ENCODE measurements around the gene SEC61G. TPM values are rescaled to one million over a fixed set of nuclear protein-coding genes. Genes with fewer than 3 reads are reported as not detected.

SEC61G gene
- total and polyA plus RNA-seq, 10 of the 15 experiments (the other 5 are each of a cell fraction or from before 2014, with no cell fraction given), result 163 to 809 (median 346) TPM

GRCh38 chr7:54802841-54803240 is 43.8 kb upstream of the SEC61G start:
- H3K9ac ChIP-seq (ENCODE audit: control insufficient read depth, insufficient read depth, low read length), result no peak overlapping the region
- no peak for TF ChIP-seq EGR1 (IDR thresholded peaks at IDR 0.05; ENCODE audit: borderline replicate concordance in 1 of 2, low read depth in 2 of 2, low read length in 2 of 2)
- peak in 1 of 2 experiments; percentile 53; a peak in 1 of 4 replicates for TF ChIP-seq ETV6 (conservative IDR thresholded peaks at IDR 0.05 in 1 of 2, IDR thresholded peaks at IDR 0.05 in 1 of 2; ENCODE audit: borderline replicate concordance in 1 of 2, low read depth in 1 of 2)
- TF ChIP-seq, protein P1, sequence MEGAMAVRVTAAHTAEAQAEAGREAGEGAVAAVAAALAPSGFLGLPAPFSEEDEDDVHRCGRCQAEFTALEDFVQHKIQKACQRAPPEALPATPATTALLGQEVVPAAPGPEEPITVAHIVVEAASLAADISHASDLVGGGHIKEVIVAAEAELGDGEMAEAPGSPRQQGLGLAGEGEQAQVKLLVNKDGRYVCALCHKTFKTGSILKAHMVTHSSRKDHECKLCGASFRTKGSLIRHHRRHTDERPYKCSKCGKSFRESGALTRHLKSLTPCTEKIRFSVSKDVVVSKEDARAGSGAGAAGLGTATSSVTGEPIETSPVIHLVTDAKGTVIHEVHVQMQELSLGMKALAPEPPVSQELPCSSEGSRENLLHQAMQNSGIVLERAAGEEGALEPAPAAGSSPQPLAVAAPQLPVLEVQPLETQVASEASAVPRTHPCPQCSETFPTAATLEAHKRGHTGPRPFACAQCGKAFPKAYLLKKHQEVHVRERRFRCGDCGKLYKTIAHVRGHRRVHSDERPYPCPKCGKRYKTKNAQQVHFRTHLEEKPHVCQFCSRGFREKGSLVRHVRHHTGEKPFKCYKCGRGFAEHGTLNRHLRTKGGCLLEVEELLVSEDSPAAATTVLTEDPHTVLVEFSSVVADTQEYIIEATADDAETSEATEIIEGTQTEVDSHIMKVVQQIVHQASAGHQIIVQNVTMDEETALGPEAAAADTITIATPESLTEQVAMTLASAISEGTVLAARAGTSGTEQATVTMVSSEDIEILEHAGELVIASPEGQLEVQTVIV (IDR thresholded peaks at IDR 0.05; ENCODE audit: borderline replicate concordance, partially characterized antibody), result no peak
- TF ChIP-seq TCF7 (IDR thresholded peaks at IDR 0.05; ENCODE audit: borderline replicate concordance), result peak; percentile 25; the same call in 1 of the 2 replicates
- no peak for TF ChIP-seq ZNF274 (IDR thresholded peaks at IDR 0.05; ENCODE audit: insufficient read depth, insufficient read length)
- TF ChIP-seq JUNB (IDR thresholded peaks at IDR 0.05), result peak; percentile 69
- no peak for TF ChIP-seq CREB1 (IDR thresholded peaks at IDR 0.05; ENCODE audit: low read depth)
- TF ChIP-seq, protein P2, sequence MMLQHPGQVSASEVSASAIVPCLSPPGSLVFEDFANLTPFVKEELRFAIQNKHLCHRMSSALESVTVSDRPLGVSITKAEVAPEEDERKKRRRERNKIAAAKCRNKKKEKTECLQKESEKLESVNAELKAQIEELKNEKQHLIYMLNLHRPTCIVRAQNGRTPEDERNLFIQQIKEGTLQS (IDR thresholded peaks at IDR 0.05; ENCODE audit: borderline replicate concordance, extremely low read depth, low read depth, low read length), result no peak
- TF ChIP-seq SUZ12 (IDR thresholded peaks at IDR 0.05; ENCODE audit: unreplicated experiment), result no peak
- no peak for TF ChIP-seq PAX8 (IDR thresholded peaks at IDR 0.05)
- TF ChIP-seq, protein P3, sequence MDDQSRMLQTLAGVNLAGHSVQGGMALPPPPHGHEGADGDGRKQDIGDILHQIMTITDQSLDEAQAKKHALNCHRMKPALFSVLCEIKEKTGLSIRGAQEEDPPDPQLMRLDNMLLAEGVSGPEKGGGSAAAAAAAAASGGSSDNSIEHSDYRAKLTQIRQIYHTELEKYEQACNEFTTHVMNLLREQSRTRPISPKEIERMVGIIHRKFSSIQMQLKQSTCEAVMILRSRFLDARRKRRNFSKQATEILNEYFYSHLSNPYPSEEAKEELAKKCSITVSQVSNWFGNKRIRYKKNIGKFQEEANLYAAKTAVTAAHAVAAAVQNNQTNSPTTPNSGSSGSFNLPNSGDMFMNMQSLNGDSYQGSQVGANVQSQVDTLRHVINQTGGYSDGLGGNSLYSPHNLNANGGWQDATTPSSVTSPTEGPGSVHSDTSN (IDR thresholded peaks at IDR 0.05; ENCODE audit: insufficient replicate concordance, low read depth, low read length), result no peak
- TF ChIP-seq, protein P4, sequence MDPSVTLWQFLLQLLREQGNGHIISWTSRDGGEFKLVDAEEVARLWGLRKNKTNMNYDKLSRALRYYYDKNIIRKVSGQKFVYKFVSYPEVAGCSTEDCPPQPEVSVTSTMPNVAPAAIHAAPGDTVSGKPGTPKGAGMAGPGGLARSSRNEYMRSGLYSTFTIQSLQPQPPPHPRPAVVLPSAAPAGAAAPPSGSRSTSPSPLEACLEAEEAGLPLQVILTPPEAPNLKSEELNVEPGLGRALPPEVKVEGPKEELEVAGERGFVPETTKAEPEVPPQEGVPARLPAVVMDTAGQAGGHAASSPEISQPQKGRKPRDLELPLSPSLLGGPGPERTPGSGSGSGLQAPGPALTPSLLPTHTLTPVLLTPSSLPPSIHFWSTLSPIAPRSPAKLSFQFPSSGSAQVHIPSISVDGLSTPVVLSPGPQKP (IDR thresholded peaks at IDR 0.05; ENCODE audit: low read depth, low read length), result no peak
- no peak for TF ChIP-seq HSF1 (IDR thresholded peaks at IDR 0.05; ENCODE audit: low read depth, low read length)
- TF ChIP-seq TCF12 (IDR thresholded peaks at IDR 0.05; ENCODE audit: low read depth, low read length), result no peak
- 0 out of 2 replicates have a peak, but pooled peaks have one; percentile 22 for TF ChIP-seq EED (IDR thresholded peaks at IDR 0.05; ENCODE audit: low read depth)
- no peak for TF ChIP-seq MEF2A (IDR thresholded peaks at IDR 0.05; ENCODE audit: insufficient read depth, low read depth, low read length)
- TF ChIP-seq RUNX3 (IDR thresholded peaks at IDR 0.05; ENCODE audit: low read length), result peak; percentile 30; the same call in 1 of the 2 replicates

More at GRCh38 chr7:54802841-54803240, 43.8 kb upstream of the SEC61G start:
- H3K36me3 ChIP-seq (ENCODE audit: control insufficient read depth in 2 of 2, insufficient read depth in 2 of 2, low read length in 1 of 2), result no peaks in the 10 kb centered on the region
- no TSS peak for BruUV-seq (replicated peaks)
- no peak overlapping the region for H3K4me3 ChIP-seq
- DNase-seq (ENCODE audit: low read depth, low spot score) (no peak), ATAC-seq (peak; percentile 78), FAIRE-seq (no peak)
- H3K4me2 ChIP-seq (ENCODE audit: control insufficient read depth, insufficient read depth), result no peak overlapping the region
- CTCF ChIA-PET, result interaction anchor here (2.2 kb wide), 1 partner anchor 452 kb away, joined by 7 read pairs; no protein-coding TSS in a partner anchor
- H3K27ac ChIP-seq (ENCODE audit: control insufficient read depth, insufficient read depth), result no peak overlapping the region
- no peaks in the 10 kb centered on the region for H3K9me3 ChIP-seq (replicated peaks; ENCODE audit: control insufficient read depth, insufficient read depth, low read length)
- H3K27me3 ChIP-seq (replicated peaks in 1 of 2; ENCODE audit: control insufficient read depth in 2 of 2, insufficient read depth in 2 of 2, low read length in 1 of 2), result no peaks in the 10 kb centered on the region; a peak in 3 of 4 replicates
- H4K20me1 ChIP-seq (ENCODE audit: control insufficient read depth, insufficient read depth), result no peaks in the 10 kb centered on the region; the same call in 1 of the 2 replicates
- POLR2A ChIA-PET, result no interaction called here
- H3K4me1 ChIP-seq (ENCODE audit: control insufficient read depth, insufficient read depth, low read length), result no peaks in the 10 kb centered on the region
- RAD21 ChIA-PET (ENCODE audit: unreplicated experiment), result interaction anchor here (1.1 kb wide), 1 partner anchor 14 kb away, joined by 4 read pairs; no protein-coding TSS in a partner anchor
- WGBS (ENCODE audit: insufficient coverage, insufficient replicate concordance, low lambda C conversion rate, missing lambda C conversion rate), result 0% methylated on average over 4 of the region's 4 CpGs
- intact Hi-C loops (cut with micrococcal nuclease; ENCODE audit: unreplicated experiment) (no loop called here), in situ Hi-C loops (cut with MboI) (no loop called here)
- no peak overlapping the region for H2AFZ ChIP-seq (ENCODE audit: control insufficient read depth, low read depth, low read length)
- SMC1A ChIA-PET (ENCODE audit: uncharacterized antibody, unreplicated experiment), result interaction anchor here (0.6 kb wide), 1 partner anchor 9 kb away, joined by 3 read pairs; no protein-coding TSS in a partner anchor
- no peaks in the 10 kb centered on the region for H3K79me2 ChIP-seq (ENCODE audit: control insufficient read depth, insufficient read depth, low read length)
